H9 (cell line): Measurements from ENCODE around the gene ELFN2. TPM values are rescaled to one million over a fixed set of nuclear protein-coding genes. Genes with fewer than 3 reads are reported as not detected.

Source experiments
- DNase-seq: peaks from one replicate; pipeline ENCODE4 v3.0.0-alpha.2; 2017
- H2AFZ ChIP-seq: one replicate; pipeline ENCODE4 v1.6.1; 2013; ENCODE audit warnings: mild to moderate bottlenecking, low read length, control low read depth, moderate library complexity
- H2AK5ac ChIP-seq: 2 replicates; pipeline ENCODE4 v1.6.1; 2013; ENCODE audit warnings: low read length, control low read depth, mixed read lengths; ENCODE audit not compliant: insufficient read length
- H2BK120ac ChIP-seq: one replicate; pipeline ENCODE4 v1.6.1; 2013; ENCODE audit warnings: low read depth, mild to moderate bottlenecking, low read length, control low read depth, inconsistent platforms; ENCODE audit not compliant: poor library complexity, severe bottlenecking
- H2BK12ac ChIP-seq: 2 replicates; pipeline ENCODE4 v1.6.1; 2013; ENCODE audit warnings: low read length, control low read depth, mixed read lengths, low read depth; ENCODE audit not compliant: insufficient read length
- H2BK15ac ChIP-seq: 2 replicates; pipeline ENCODE4 v1.6.1; 2013; ENCODE audit warnings: low read depth, low read length, control low read depth
- H2BK20ac ChIP-seq: one replicate; pipeline ENCODE4 v1.6.1; 2013; ENCODE audit warnings: low read depth, mild to moderate bottlenecking, low read length, control low read depth, inconsistent platforms; ENCODE audit not compliant: poor library complexity, severe bottlenecking
- H2BK5ac ChIP-seq: 2 replicates; pipeline ENCODE4 v1.6.1; 2013; ENCODE audit warnings: low read length, control low read depth, mixed read lengths; ENCODE audit not compliant: insufficient read length
- H3K14ac ChIP-seq: 2 replicates; pipeline ENCODE4 v1.6.1; 2013; ENCODE audit warnings: low read length, control low read depth; ENCODE audit not compliant: insufficient read depth
- H3K18ac ChIP-seq: 2 replicates; pipeline ENCODE4 v1.6.1; 2013; ENCODE audit warnings: low read depth, mild to moderate bottlenecking, mixed read lengths, low read length, control low read depth; ENCODE audit not compliant: insufficient read length
- H3K23ac ChIP-seq: 2 replicates; pipeline ENCODE4 v1.6.1; 2013; ENCODE audit warnings: low read length, control low read depth, mixed read lengths, low read depth; ENCODE audit not compliant: insufficient read length
- H3K23me2 ChIP-seq: 2 replicates; pipeline ENCODE4 v1.6.1; 2013; ENCODE audit warnings: low read depth, mild to moderate bottlenecking, mixed read lengths, low read length, control low read depth; ENCODE audit not compliant: insufficient read length, poor library complexity, severe bottlenecking
- H3K27ac ChIP-seq: 2 replicates; pipeline ENCODE4 v1.5.1; 2013; ENCODE audit warnings: low read length, control low read depth, mixed read lengths, low read depth; ENCODE audit not compliant: insufficient read length
- H3K27me3 ChIP-seq: 2 replicates; pipeline ENCODE4 v1.6.1; 2013; ENCODE audit warnings: low read length, control low read depth, inconsistent platforms; ENCODE audit not compliant: insufficient read depth
- H3K4ac ChIP-seq: 2 replicates; pipeline ENCODE4 v1.6.1; 2013; ENCODE audit warnings: low read depth, mild to moderate bottlenecking, control low read depth, inconsistent platforms, low read length, moderate library complexity
- H3K4me1 ChIP-seq: 2 replicates; pipeline ENCODE4 v1.6.1; 2013; ENCODE audit warnings: low read length, control low read depth, inconsistent platforms; ENCODE audit not compliant: insufficient read depth
- H3K4me2 ChIP-seq: 2 replicates; pipeline ENCODE4 v1.6.1; 2013; ENCODE audit warnings: low read length, control low read depth, mixed read lengths; ENCODE audit not compliant: insufficient read length, insufficient read depth
- H3K56ac ChIP-seq: 2 replicates; pipeline ENCODE4 v1.6.1; 2013; ENCODE audit warnings: low read depth, mild to moderate bottlenecking, mixed read lengths, low read length, control low read depth; ENCODE audit not compliant: insufficient read length
- H3K79me1 ChIP-seq: 2 replicates; pipeline ENCODE4 v1.6.1; 2013; ENCODE audit warnings: low read depth, mild to moderate bottlenecking, moderate library complexity, low read length, control low read depth, inconsistent platforms; ENCODE audit not compliant: insufficient read depth, poor library complexity, severe bottlenecking
- H3K79me2 ChIP-seq: 2 replicates; pipeline ENCODE4 v1.6.1; 2013; ENCODE audit warnings: low read length, control low read depth, inconsistent platforms; ENCODE audit not compliant: insufficient read depth
- H3K9ac ChIP-seq: 2 replicates; pipeline ENCODE4 v1.6.1; 2013; ENCODE audit warnings: low read length, control low read depth, mixed read lengths; ENCODE audit not compliant: insufficient read length; ENCODE audit errors: extremely low read depth
- H3K9me3 ChIP-seq: one replicate; pipeline ENCODE4 v1.6.1; 2013; ENCODE audit warnings: low read depth, low read length, inconsistent platforms; ENCODE audit not compliant: control insufficient read depth
- H3T11ph ChIP-seq: one replicate; pipeline ENCODE4 v1.6.1; 2013; ENCODE audit warnings: mild to moderate bottlenecking, low read length, control low read depth, inconsistent platforms
- H4K20me1 ChIP-seq: one replicate; pipeline ENCODE4 v1.6.1; 2013; ENCODE audit not compliant: control insufficient read depth, insufficient read length, insufficient read depth
- H4K5ac ChIP-seq: 2 replicates; pipeline ENCODE4 v1.6.1; 2013; ENCODE audit warnings: low read depth, mild to moderate bottlenecking, mixed read lengths, low read length, control low read depth; ENCODE audit not compliant: insufficient read length
- H4K8ac ChIP-seq: replicated peaks from 2 replicates; pipeline ENCODE4 v1.6.1; 2013; ENCODE audit warnings: low read length, control low read depth, mixed read lengths, low read depth; ENCODE audit not compliant: insufficient read length
- H4K91ac ChIP-seq: 2 replicates; pipeline ENCODE4 v1.6.1; 2013; ENCODE audit warnings: low read depth, mild to moderate bottlenecking, moderate library complexity, mixed read lengths, low read length, control low read depth; ENCODE audit not compliant: insufficient read length
- H3K27ac Mint-ChIP-seq, 3 experiments: 2 replicates in 2 of 3; 3 replicates in 1 of 3; pipeline ENCODE4 v1.8.0; 2020 to 2021; ENCODE audit warnings: mixed read lengths in 3 of 3, mild to moderate bottlenecking in 1 of 3, moderate library complexity in 1 of 3
- H3K27me3 Mint-ChIP-seq: 2 replicates; pipeline ENCODE4 v1.8.0; 2021; ENCODE audit warnings: low read depth, mild to moderate bottlenecking, moderate library complexity, mixed read lengths
- H3K36me3 Mint-ChIP-seq, 3 experiments: 2 replicates in 2 of 3; 3 replicates in 1 of 3; pipeline ENCODE4 v1.8.0; 2020 to 2021; ENCODE audit warnings: low read depth in 3 of 3, mixed read lengths in 3 of 3; ENCODE audit not compliant: insufficient read depth in 1 of 3
- H3K4me1 Mint-ChIP-seq, 2 experiments: 2 replicates each; pipeline ENCODE4 v1.8.0; 2020; ENCODE audit warnings: mixed read lengths in 2 of 2
- H3K4me3 Mint-ChIP-seq, 2 experiments: 2 replicates in 1 of 2; 3 replicates in 1 of 2; pipeline ENCODE4 v1.8.0; 2020 to 2021; ENCODE audit warnings: mild to moderate bottlenecking in 2 of 2, mixed read lengths in 2 of 2, moderate library complexity in 1 of 2
- H3K9me3 Mint-ChIP-seq, 2 experiments: 2 replicates in 1 of 2; 3 replicates in 1 of 2; pipeline ENCODE4 v1.8.0; 2020; ENCODE audit warnings: mild to moderate bottlenecking in 2 of 2, mixed read lengths in 2 of 2, moderate library complexity in 1 of 2
- WGBS: extraction: QIAGEN DNeasy Blood & Tissue Kit; methylation state at CpG from one replicate; pipeline ENCODE4 v1.1.7; 2013; ENCODE audit warnings: missing lambda C conversion rate, low lambda C conversion rate, mixed read lengths; ENCODE audit not compliant: insufficient read length; ENCODE audit errors: extremely low coverage; 5-methylcytosine and 5-hydroxymethylcytosine counted together
- total RNA-seq: library from RNA; stranded (reverse); gene quantifications from 2 replicates; pipeline ENCODE4 v1.2.1, GENCODE V29; 2021
- TF ChIP-seq, protein P1 (sequence below): fragments of 200-600 bp; sonication (generic); conservative IDR thresholded peaks from 3 replicates; pipeline ENCODE4 v1.8.0; 2021; ENCODE audit warnings: antibody characterized with exemption, mild to moderate bottlenecking

The ELFN2 gene
- total RNA-seq, 1 experiment from 2014 or later, result 0.70 TPM

DNA sequence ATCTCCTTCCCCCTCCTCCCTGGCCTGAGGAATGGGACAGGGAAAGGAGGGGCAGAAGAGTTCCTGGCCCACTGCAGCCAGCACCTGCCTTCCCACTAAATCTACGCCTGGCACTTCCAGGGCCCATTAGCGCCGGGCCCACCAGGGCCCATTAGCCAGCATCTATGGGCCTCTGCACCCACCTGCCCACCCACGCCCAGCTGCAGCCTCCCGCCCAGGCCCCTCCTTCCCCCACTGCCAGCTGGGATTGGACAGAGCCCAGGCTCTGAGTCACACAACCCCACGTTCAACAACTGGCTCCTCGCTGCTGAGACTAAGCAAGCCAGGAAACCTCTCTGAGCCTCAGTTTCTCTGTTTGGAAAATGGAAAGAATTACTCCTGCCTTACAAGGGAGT lies 96.2 kb downstream of the ELFN2 start:
- no peak overlapping the region for H3K4me3 Mint-ChIP-seq
- no CpG with 5 or more reads among the region's 7 CpGs for WGBS
- Histone ChIP-seq H3K9me3 (no peaks in the 10 kb centered on the region), H3K27ac (no peak overlapping the region), H4K8ac (no peak overlapping the region), H2BK12ac (no peak overlapping the region), H3K9ac (no peak overlapping the region), H3K4me2 (no peak overlapping the region), H2AFZ (no peak overlapping the region), H3K27me3 (peaks cover 3% of the 10 kb centered on the region; the same call in 1 of the 2 replicates), H3K18ac (no peak overlapping the region), H4K20me1 (no peaks in the 10 kb centered on the region), H4K5ac (no peak overlapping the region), H3T11ph (no peak overlapping the region), H2AK5ac (no peak overlapping the region), H2BK5ac (no peak overlapping the region), H3K23ac (no peak overlapping the region), H3K14ac (no peak overlapping the region), H3K4me1 (no peaks in the 10 kb centered on the region), H3K4ac (no peak overlapping the region), H3K79me1 (no peaks in the 10 kb centered on the region), H3K56ac (no peak overlapping the region), H2BK20ac (no peak overlapping the region), H3K23me2 (peaks cover 10% of the 10 kb centered on the region), H2BK120ac (no peak overlapping the region), H4K91ac (no peak overlapping the region), H3K79me2 (no peaks in the 10 kb centered on the region), H2BK15ac (no peak overlapping the region)
- H3K36me3 Mint-ChIP-seq, result no peaks in the 10 kb centered on the region
- H3K27me3 Mint-ChIP-seq, result peaks cover 83% of the 10 kb centered on the region
- no peak overlapping the region for H3K27ac Mint-ChIP-seq
- TF ChIP-seq, protein P1, sequence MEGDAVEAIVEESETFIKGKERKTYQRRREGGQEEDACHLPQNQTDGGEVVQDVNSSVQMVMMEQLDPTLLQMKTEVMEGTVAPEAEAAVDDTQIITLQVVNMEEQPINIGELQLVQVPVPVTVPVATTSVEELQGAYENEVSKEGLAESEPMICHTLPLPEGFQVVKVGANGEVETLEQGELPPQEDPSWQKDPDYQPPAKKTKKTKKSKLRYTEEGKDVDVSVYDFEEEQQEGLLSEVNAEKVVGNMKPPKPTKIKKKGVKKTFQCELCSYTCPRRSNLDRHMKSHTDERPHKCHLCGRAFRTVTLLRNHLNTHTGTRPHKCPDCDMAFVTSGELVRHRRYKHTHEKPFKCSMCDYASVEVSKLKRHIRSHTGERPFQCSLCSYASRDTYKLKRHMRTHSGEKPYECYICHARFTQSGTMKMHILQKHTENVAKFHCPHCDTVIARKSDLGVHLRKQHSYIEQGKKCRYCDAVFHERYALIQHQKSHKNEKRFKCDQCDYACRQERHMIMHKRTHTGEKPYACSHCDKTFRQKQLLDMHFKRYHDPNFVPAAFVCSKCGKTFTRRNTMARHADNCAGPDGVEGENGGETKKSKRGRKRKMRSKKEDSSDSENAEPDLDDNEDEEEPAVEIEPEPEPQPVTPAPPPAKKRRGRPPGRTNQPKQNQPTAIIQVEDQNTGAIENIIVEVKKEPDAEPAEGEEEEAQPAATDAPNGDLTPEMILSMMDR, result no peak
- peaks cover 0 to 2% of the 10 kb centered on the region in 2 experiments; a peak in 3 of 5 replicates for H3K9me3 Mint-ChIP-seq
- DNase-seq, result no peak
- peaks cover 30 to 66% of the 10 kb centered on the region in 2 experiments for H3K4me1 Mint-ChIP-seq
